SHP77 treated with DMSO at 0.1 percent for 48 hours (cell line): Measurements from ENCODE around the gene LETM1.

Experiments
- DNase-seq: peaks from one replicate; lab custom pipeline; 2025; lab: John Stamatoyannopoulos, UW

LETM1 gene

DNA sequence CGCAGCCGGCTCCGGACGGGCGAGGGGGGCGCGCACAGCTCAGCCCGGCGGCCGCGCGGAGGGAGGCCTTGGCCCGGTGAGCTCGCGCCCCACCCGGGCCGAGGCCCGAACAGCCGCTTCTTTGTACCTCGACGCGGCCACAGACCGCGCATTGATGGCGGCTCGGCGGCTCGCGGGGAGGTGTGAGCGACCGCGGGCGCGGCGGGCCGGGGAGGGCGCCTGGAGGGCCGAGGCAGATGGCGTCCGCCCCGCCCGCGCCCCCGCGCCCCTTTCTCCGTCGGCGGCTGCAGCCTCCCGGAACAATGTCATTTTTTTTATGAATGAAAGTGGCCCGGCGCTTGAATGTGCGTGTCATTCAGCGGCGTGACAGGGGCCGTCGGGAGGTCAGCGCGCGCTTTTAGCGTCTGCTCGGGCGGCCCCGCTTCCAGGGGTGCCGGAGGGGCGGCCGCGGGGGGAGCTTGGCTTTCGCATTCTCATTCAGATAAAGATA is 61.1 kb downstream of the LETM1 start:
- no peak for DNase-seq

DNA sequence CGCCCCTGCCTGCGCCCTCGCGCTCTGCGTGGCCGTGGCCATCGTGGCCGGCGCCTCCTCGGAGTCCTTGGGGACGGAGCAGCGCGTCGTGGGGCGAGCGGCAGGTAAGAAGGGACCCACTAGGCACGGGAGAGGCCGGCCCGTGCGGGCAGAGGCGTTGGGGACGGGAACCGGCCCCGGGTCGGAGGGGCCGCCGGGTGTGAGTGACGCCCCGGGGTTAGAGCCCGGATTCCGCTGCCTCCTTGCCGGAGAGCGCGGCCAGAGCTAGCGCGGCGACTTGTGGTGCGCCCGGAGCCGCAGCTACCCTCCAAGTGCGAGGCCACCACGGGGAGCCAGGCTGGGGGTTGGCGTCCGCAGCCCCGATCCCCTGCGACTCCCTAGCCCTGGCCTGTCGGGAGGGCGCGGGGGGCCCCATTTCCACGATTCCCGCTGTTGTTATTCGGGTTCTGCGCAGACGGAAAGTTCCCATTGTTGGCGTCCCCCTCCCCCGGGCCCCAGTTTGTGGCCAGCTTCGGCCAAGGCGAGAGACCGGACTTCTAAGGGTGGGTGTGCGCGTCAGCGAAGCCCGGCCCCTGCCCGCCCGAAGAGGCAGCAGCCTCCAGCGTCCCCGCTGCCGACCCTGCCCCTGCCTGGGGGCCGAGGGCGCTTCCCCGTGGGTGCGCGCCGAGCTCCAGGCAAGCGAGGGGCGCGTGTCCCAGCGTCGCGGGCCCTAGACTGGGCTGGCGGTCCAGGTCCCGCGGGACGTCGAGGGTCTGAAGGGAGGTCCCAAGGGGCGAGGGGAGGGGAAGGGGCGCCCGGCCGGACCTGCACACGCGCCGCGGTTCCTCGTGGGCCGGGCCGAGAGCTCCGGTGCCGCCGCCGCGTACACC is 61.8 kb downstream of the LETM1 start:
- no peak for DNase-seq

GRCh38 chr4:1793496-1793840 is 62.5 kb downstream of the LETM1 start:
- no peak for DNase-seq

DNA sequence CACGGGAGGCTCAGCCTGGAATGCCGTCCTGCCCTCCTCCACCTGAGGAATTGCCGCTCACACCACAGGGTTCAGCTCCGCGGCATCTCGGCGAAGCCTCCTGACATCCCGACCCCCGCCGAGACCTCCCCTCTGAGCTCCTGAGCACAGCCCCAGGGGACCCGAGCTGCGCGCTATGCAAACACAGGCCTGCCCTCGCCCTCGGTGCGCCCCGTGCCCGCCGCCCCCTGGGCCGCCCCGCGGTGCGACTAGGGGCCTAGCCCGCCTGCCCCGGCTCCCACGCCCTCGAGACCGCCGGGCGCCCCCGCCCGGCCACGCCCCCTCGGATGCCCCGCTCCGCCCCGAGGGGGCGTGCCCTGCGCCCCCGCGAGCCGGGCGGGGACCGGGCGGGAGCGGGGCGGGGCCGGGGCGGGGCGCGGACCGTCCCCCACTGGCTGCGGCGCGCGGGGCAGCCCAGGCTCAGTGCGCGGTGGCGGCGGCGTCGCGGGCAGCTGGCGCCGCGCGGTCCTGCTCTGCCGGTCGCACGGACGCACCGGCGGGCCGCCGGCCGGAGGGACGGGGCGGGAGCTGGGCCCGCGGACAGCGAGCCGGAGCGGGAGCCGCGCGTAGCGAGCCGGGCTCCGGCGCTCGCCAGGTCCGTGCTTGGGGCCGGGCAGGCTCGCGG is 63.0 kb downstream of the LETM1 start, which contains the start of gene FGFR3:
Gene FGFR3, plus strand, starts transcription at position 462 of the 664 bp plus-strand sequence. CDS start 642 bp downstream, outside the sequence.
- no peak for DNase-seq

- DNase-seq: no peak
Observed at GRCh38 chr4:1792158-1792831, 63.7 kb downstream of the LETM1 start.

GRCh38 chr4:1790005-1790404 is 66.0 kb downstream of the LETM1 start:
- no peak for DNase-seq

- DNase-seq: no peak
Observed at GRCh38 chr4:1789552-1789951, 66.4 kb downstream of the LETM1 start.

GRCh38 chr4:1788254-1788973 is 67.5 kb downstream of the LETM1 start:
- no peak for DNase-seq

DNA sequence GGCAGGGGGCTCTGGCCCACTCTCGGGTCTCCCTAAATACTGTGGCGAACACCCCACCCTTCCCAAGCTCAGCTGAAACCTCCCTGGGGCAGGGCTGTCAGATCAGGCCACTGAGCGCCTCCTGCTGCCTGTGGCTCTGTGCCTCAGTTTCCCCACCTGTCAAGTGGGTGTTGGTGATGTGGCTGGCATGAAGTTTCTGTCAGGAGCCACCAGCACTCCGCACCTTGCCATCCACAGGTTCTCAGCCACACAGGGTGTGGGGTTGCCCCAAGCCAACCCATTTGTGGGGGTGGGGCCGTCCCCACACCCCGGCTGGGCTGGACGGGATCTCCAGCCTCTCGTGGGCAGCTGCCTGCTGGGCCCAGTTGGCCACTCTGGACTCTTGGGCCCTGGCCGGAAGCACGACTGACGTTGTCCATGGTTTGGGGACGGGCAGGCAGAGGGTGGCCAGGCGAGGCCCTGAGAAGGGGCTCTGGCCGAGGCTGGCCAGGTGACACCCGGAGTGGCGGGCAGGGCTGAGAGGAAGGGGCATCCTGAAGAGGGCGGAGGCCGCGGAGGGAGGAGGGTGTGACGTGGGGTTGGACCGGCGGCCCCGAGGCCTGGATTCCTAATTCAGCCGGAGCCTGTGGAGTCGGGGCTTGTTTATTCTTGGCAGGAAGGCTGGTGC is 68.4 kb downstream of the LETM1 start:
- no peak for DNase-seq

DNA sequence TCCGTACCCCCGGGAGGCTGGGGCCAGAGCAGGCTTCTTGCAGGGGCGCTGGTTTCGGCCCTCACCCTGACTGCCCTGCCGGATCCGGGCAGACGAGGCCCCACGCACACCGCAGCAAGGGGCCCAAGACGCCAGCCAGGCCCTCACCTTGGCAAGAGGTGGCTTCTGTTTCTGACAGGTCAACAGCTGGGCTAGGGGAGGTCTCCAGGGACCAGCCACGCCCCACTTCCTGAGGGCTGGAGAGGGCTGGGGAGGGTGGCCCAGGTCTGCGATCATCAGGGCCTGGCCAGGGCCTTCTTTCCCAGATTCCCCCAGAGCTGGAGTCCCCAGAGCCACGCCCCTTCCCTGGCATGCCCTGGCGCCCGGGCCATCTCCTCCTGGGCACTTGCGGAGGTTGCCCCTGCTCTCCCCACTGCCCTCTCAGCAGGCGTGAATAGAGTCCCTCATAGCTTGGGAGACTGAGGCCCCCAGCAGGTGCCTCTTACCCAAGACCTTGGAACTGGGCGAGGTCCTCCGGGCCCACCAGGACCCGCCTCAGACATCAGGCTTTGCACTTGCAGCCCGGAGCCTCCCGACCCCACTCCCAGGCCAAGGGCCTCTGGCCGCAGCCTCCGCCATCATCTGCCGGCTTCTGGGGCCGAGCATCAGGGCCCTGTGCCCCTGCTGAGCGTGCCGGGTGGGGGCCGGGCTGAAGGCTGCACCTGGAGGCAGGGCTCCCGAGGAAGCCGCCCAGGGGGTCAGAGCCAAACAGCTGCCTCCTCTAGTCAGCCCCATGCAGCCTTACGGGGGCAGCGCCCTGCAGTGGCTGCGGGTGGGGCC is 69.2 kb downstream of the LETM1 start:
- no peak for DNase-seq

DNA sequence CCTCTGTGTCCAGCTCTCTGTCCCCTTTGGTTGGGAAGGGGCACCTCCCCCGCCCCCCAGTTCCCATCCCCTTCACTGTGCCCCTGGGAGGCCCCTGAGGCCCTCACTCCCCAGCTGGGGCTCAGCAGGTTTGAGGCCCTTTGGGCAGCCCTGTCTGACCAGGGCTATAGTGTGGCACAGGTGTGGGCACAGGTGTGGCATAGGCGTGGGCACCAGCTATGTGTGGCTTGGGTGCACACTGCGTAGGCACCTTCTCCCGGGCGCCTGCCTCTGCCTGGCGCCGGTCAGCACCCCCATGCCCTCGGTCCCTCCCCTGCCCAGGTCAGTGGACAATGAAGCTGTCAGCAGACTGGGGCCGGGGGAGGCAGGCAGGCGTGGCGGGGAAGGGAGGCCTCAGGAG is 70.4 kb downstream of the LETM1 start:
- no peak for DNase-seq

GRCh38 chr4:1784789-1785591 is 71.0 kb downstream of the LETM1 start:
- DNase-seq: no peak

DNA sequence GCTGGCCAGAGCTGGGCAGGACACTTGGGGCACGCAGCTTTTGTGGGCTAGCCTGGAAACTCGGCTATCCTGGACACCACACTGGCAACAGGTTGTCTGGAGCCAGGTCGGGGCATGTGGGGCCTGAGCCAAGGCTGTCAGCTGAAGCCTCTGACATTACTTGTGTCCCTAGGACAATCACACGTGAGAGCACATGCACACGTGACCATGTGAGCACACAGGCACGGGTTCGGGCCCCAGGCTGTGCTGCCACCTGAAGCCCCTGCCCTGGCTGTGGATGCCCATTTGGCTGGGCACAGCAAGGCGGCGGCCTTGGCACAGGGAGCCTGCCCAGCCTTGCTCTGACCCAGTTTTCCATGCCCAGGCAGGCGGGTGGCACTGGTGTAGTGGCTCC is 71.6 kb downstream of the LETM1 start:
- DNase-seq: no peak

GRCh38 chr4:1783970-1784369 is 72.0 kb downstream of the LETM1 start:
- no peak for DNase-seq

DNA sequence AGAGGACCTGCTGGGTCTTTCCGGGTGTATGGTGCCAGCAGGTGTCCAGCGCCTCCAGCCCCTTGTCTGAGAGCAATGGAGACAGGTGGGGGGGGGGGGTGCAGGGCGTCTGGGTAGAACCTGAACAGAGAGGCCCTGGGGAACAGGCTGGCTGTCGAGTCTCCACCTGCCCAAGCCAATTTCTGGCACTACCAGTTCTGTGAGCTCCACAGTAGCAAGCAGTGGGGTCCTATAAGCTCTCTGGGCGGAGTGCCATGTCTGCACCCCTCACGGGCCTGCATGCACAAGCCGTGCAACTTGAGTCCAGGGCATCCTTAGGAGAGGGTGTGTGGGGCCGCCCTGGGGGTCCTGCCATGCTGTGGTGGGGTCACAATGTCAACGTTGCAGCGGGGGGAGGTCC is 72.9 kb downstream of the LETM1 start:
- DNase-seq: no peak

DNA sequence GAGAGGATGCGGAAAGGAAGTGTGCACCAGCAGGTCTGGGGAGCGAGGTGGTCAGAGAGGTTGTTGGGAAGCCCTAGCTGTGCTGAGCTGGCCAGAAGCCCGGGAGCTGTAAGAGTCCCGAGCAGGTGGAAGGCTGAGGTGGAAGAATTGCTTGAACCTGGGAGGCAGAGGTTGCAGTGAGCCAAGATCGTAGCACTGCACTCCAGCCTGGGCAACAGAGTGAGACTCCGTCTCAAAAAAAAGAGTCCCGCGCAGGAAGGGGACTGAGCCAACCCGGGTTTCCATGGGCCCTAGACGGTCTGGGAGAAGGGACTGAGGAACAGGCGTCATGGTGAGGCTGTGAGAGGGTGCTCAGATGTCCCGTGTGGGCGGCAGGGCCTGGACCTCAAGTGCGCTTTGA is 75.5 kb downstream of the LETM1 start:
- DNase-seq: no peak

DNA sequence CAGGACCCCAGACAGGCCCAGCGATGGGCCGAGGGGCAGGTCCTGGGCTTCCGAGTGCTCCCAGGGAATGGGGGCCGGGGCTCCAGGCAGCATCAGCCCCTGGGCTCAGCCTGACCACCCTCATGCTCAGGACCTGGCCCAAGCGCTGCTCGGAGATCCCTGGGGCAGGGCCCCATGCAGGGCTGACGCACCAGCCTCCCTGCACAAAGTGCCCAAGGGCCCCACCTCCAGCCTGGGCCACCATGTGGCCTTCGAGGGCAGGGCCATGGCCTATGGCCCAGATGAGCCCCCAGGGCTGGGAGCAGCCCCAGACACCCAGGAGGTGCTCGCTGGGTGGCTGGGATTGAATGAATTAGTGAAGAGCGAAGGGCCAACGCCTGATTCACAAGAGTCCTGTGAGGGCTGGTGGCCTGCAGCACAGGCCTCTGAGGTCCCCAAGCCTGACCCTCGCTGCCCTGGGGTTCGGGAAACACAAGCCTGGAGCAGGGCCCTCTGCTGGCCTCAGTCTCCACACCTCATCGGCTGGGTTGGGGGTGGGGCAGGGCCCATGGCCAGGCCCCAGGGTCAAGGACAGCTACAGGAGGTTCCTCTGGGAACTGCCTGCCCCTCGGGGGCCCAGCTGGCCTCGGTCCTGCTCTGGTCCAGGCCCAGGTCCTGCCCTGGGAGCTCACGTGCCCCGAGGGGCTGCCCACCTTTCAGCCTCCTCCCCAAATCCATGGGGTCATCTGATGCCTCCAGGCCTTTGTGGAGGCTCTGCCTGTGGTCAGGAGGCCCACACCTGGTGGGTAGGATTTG is 76.2 kb downstream of the LETM1 start:
- DNase-seq: no peak

- DNase-seq: no peak
Observed at GRCh38 chr4:1778642-1779392, 77.1 kb downstream of the LETM1 start.
